Activated gamma-delta T cell (primary cell): ENCODE measurements around the gene TMEM208.

Source experiments
- DNase-seq: peaks from one replicate; lab custom pipeline; 2025; lab: John Stamatoyannopoulos, UW

Gene TMEM208

DNA sequence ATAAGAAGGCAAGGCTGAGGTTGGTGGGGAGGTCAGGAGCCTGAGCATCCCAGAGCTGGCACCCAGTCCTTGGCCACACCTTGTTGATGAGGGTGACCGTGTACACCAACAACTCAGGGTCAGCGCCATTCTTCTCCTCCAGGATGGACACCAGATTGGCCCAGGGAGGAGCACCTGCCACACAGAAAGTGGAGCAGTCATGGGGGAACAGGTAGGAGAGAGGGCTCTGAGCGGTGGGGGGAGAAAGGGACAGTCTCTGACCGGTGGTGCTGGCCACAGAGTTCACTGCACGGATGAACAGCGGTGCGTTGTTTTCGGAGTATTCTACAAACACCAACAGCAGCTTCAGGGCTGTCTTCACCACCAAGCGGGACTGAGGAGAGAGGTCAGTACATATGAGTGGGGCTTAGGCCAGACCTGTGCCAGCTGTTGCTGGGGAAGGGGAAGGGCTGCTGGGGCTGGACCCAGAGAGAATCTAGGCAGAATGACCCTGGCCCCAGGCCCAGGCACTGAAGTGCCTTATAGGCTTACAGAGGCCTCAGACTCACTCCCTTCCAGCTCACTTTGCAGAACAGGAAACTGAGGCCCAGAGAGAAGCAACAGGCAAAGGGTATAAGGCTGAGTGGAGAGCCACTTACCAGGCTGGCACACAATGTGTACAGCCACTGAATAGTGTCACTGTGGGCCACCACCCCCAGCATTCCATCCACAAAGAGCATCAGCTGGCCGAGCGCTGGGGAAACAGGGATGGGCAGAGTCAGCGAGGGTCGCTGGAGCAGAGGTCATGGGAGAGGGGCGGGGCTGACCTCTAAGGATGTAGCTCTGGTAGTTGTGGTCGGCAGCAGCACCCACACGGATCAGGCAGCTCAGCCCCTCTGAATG is 10.7 kb downstream of the TMEM208 start:
- DNase-seq: no peak

DNA sequence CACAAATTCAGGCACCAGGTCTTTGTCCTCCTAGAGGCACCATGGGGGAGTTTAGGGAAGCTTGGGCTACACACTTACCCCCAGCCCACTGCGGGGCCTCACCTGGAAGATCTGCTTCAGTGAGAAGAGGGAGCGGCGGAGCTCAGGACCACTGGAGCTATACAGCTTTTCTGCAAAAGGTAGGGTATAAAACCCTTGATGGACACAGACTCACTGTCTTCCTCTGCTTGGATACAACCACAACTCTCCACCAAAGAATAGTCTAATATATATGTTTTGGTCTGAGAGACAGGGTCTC is 11.3 kb downstream of the TMEM208 start:
- DNase-seq: no peak

DNA sequence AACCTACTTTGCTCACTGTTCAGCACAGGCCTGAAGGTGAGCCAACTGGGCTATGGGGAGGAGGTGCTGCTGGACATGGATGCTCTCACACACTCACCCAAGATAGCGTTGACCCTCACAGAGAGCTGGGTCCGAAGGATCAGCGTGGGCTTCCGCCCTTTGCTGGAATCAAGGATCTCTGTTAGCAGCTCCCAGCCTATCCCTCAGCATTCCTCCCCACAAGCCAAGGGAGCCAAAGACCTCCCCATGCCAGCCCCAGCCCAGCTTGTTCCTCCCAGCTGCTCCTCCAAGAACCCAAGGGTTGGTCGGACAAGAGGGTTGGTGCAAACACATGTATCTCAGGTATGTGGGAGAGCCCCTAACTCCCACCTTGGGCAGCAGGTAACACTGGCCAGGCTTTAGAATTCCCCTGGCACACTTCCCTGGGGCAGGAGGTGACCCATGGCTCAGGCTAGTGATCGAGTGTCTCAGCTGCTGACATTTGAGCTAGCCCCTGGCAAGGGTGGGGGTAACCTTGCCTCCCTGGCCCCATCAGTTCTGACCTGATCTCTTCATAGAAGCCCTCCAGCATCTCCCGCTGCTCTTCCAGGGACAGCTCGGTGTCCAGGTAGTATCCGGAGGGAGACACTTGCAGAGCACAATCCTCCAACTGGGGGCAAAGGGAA is 12.0 kb downstream of the TMEM208 start:
- DNase-seq: no peak

- no peak for DNase-seq
Measured at GRCh38 chr16:67240506-67240905, 13.6 kb downstream of the TMEM208 start.

DNA sequence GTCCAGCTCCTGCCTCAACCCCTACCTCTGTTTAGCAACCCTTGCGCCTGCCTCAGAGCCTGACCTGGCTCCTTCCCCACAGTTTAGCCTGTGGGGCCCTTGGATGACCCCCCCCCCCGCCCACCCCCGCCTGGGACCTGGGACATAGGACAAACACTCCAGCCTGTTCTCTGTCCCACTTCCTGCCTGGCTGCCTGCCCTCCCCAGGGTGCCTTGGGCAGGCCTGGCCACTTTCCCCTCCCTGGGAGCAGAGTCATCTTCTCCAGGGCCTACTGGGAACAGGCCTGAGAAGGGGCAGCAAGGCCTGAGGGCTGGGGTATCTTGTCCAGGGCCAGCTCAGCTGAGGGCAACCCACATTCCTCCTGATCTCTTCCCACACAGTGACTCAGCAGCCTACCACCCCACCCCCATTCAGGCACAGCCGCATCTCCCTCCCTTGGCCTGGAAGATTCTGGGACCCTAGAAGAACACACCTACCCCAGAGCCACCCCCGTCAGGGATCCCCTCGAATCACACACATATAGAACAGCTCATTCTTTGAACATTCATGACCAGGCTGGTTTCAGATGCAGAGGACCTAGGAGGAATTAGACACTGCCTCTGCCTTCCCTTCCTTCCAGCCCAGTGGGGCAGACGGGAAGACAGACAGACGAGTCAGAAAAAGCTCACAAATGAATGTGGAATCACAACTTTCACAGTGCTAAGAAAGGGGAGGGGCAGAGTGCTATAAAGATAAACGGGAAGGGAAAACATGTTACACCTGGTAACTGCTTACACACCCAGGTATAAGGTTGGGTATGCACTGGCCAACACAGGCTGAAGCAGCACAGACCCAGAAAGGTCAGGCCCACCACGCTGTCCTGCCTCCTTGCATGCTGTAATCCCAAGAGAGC is 14.3 kb downstream of the TMEM208 start:
- DNase-seq: no peak

- no peak for DNase-seq
Measured at GRCh38 chr16:67242138-67242730, 15.3 kb downstream of the TMEM208 start.

- no peak for DNase-seq
Measured at GRCh38 chr16:67243481-67243880, 16.6 kb downstream of the TMEM208 start.

- DNase-seq: no peak
Measured at GRCh38 chr16:67244387-67245185, 17.7 kb downstream of the TMEM208 start.

DNA sequence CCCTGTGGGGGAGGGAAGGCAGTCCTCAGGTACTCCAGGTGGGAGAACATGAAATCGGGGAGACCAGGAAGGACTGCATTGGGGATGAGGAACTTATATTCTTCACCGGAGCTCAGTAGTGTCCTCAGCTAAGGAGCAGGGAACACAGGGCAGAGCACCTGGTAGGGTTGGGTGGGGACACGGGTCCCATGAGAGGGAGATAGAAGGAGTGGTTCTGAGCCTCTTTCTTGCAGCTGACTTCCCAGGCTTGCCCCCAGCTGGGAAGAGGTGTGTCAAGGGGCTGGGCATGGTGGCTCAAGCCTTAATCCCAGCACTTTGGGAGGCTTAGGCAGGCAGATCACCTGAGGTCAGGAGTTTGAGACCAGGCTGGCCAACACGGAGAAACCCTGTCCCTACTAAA is 18.3 kb downstream of the TMEM208 start:
- no peak for DNase-seq

- no peak for DNase-seq
Measured at GRCh38 chr16:67245674-67246080, 18.7 kb downstream of the TMEM208 start.

GRCh38 chr16:67246081-67246755 is 19.3 kb downstream of the TMEM208 start:
- DNase-seq: peak; percentile 52

DNA sequence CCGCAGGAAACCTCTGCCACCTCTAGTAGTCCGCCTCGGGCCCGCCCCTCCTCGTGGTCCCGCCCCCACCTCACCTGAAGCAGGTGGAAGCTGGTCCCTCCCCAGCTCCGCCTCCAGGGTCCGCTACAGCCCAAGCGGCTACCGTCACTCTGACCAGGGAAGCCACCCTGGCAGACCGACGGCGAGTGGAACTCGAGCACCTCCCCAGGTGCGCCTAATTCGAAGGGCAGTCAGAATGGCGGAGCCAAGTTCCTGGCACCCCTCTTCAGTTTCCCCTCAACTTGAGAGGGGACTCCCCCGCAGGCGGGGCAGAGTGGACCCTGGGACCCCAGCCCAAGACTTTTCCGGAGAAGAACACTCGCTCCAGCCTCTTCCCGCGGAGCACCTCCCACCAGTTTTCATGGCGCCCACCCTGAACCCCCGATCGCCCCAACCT is 19.8 kb downstream of the TMEM208 start:
- DNase-seq: no peak

DNA sequence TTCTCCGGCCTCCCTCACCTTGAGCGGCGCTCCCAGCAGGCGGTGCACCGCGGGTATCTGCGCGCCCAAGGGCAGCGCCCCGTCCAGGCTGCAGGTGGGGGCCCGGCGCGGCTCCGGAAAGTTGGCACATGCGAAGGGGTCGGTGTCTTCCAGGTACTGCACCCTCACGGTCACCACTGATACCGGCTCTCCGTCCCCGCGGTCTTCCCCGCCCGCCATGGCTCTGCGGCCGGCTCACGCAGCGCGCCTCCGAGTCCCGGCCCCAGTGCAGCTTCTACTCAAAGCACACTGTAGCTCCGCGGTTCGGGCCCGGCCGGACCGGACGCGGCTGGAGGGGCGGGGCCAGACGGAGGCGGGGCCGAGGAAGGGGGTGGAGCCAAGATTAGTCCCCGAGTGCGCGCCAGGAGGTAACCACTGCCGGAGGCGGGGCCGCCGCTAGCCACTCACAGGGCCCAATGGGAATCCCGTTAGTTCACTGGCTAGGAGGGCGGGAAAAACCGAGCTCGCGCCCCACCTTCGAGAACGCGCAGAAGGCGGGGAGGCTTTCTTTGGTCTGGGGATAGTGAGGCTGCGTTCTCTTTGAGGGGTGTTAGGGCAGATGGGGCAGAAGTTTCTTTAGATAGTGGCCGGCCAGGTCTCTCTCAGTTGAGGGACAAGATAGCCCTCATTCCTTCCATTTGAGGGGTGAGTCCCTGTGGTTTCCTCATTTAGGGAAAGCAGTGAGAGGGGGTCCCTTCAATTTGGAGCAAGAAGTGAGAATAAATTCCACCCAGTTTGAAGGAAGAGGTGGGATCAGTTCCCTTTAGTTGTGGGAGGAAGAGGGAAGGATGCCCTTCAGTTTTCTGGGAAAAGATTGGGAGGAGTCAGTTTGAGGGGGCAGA is 20.5 kb downstream of the TMEM208 start, which contains the start of gene FHOD1:
Gene FHOD1 (minus strand): TSS at position 290 of the 881 bp plus-strand sequence. CDS start 71 bp downstream, at position 219.
- DNase-seq: peak; percentile 94

DNA sequence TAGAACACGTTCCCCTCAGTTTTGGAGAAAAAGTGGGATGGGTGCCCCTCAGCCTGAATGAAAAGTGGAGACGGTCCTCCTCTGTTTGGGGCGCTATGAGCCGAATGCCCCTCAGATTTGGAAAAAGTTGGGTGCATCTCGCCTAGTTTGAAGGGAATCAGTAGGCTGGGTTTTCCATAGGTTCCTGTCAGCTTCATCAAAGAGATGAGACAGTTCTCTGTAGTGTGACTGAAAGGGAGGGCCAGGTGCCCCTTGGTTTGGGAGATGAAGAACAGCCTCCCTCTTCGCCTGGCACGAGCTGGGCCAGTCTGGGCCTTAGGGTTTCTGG is 21.1 kb downstream of the TMEM208 start:
- DNase-seq: no peak

DNA sequence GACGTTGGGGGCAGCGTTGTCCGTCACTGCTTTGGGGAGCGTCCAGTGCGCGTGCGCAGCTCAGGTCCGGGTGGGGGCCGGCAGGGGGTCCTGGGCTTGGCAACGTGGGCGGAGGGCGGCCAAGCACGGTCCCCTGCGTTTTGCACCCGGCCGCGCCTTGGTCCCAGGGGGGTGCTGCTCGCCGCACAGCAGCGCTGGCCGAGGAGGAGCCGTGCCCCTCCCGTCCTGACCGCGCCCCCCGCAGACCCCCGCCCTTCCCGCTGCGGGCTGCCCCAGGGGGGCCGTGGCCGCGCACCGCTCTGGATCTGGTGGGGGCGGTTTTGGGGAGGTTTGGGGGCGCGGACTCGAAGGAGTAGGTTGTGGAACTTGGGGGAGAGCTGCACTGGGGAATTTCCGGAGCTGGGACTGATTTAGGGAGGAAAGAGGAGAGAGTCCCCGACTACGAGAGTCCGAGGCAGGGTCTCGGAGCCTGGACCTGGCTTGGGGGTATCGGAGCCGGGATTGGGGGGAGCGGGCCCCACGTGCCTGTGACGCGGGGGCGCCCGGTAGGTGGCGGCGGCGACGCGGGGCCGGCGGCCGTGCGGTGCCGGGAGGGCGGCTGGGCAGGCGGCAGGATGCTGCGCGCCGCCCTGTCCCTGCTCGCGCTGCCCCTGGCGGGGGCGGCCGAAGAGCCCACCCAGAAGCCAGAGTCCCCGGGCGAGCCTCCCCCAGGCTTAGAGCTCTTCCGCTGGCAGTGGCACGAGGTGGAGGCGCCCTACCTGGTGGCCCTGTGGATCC is 21.7 kb downstream of the TMEM208 start, which contains the start of gene SLC9A5:
Gene SLC9A5 (plus strand): TSS at position 579 of the 777 bp plus-strand sequence. CDS start 36 bp downstream, at position 615.
- DNase-seq: peak; percentile 25

- no peak for DNase-seq
Measured at GRCh38 chr16:67249178-67250044, 22.5 kb downstream of the TMEM208 start.

- no peak for DNase-seq
Measured at GRCh38 chr16:67250045-67250327, 23.1 kb downstream of the TMEM208 start.
